Colonic mucosa (tissue), 4 donors: ENCODE data around the gene SLC38A11. TPM values are rescaled to one million over a fixed set of nuclear protein-coding genes. Genes with fewer than 3 reads are reported as not detected.
"Not testable (repeated sequence)": the region's sequence is repeated elsewhere in the genome, so short reads cannot be mapped to it uniquely, and the experiment has no call there.

Experiments
- DNase-seq: peaks from one replicate; pipeline ENCODE4 v3.0.0-alpha.2; 2020
- H3K27ac ChIP-seq: fragments of 200-600 bp; one replicate; pipeline ENCODE4 v1.8.0; 2021
- H3K27me3 ChIP-seq: fragments of 200-600 bp; one replicate; pipeline ENCODE4 v1.8.0; 2021
- H3K36me3 ChIP-seq: fragments of 200-600 bp; one replicate; pipeline ENCODE4 v1.8.0; 2021
- H3K4me1 ChIP-seq: fragments of 200-600 bp; one replicate; pipeline ENCODE4 v1.8.0; 2021; ENCODE audit warnings: mild to moderate bottlenecking
- H3K4me3 ChIP-seq: fragments of 200-600 bp; one replicate; pipeline ENCODE4 v1.8.0; 2021
- H3K9ac ChIP-seq, 2 donors: one replicate each; pipeline ENCODE4 v1.7.0; 2013; ENCODE audit warnings: control low read depth in 2 of 2, low read depth in 2 of 2, low read length in 2 of 2
- H3K9me3 ChIP-seq: fragments of 200-600 bp; one replicate; pipeline ENCODE4 v1.8.0; 2021
- CTCF ChIP-seq: fragments of 200-600 bp; IDR thresholded peaks from one replicate; pipeline ENCODE4 v1.8.0; 2022; ENCODE audit warnings: antibody characterized with exemption, mild to moderate bottlenecking
- intact Hi-C: fragments of 100-400 bp; cut with DNase I; formaldehyde crosslinking; loops from one replicate; pipeline ENCODE4 v1.14.1; 2022
- total RNA-seq, 2 donors: library from RNA; stranded (reverse); fragmentation: NEBNext Ultra II Directional in 1 of 2; extraction: Animal tissue kit (Norgen Biotek cat#: 25700) in 1 of 2; gene quantifications; one replicate each; pipeline ENCODE4 v1.2.1, GENCODE V29; 2021
- donor health status: healthy.
- donor health status: DM: no; HTN: no; CAD: no.
- donor health status: DM: no; HTN: no; CAD: no.

SLC38A11 gene
- total RNA-seq, 2 donors from 2014 or later, result 1.5 to 3.0 TPM

GRCh38 chr2:164992818-164993217 lies 37.5 kb upstream of the SLC38A11 start:
- intact Hi-C loops, result loop anchor here (10.0 kb wide), 1 partner anchor 302 kb away; no protein-coding TSS in a partner anchor
- no peaks in the 10 kb centered on the region for H3K27me3 ChIP-seq
- H3K9me3 ChIP-seq, result no peaks in the 10 kb centered on the region
- no peaks in the 10 kb centered on the region for H3K4me1 ChIP-seq
- DNase-seq, result peak; percentile 55
- no peak overlapping the region for H3K4me3 ChIP-seq
- no peak overlapping the region for H3K27ac ChIP-seq
- H3K36me3 ChIP-seq, result no peaks in the 10 kb centered on the region
- no peak overlapping the region for H3K9ac ChIP-seq
- TF ChIP-seq CTCF, result peak; percentile 59

GRCh38 chr2:164992093-164992454 lies 36.7 kb upstream of the SLC38A11 start:
- H3K36me3 ChIP-seq, DNase-seq, H3K4me1 ChIP-seq, H3K9me3 ChIP-seq, H3K27ac ChIP-seq, H3K9ac ChIP-seq, H3K27me3 ChIP-seq, H3K4me3 ChIP-seq: not testable (repeated sequence)
- intact Hi-C loops, result loop anchor here (10.0 kb wide), 1 partner anchor 303 kb away; no protein-coding TSS in a partner anchor

- not testable (repeated sequence) for DNase-seq, H3K27me3 ChIP-seq, H3K36me3 ChIP-seq, H3K27ac ChIP-seq, H3K9me3 ChIP-seq, H3K4me1 ChIP-seq, H3K4me3 ChIP-seq, H3K9ac ChIP-seq
- intact Hi-C loops, result loop anchor here (10.0 kb wide), 1 partner anchor 303 kb away; no protein-coding TSS in a partner anchor
These were observed 36.2 kb upstream of the SLC38A11 start for GRCh38 chr2:164991361-164992092.

- not testable (repeated sequence) for DNase-seq, H3K4me3 ChIP-seq, H3K9me3 ChIP-seq, H3K36me3 ChIP-seq, H3K27ac ChIP-seq, H3K4me1 ChIP-seq, H3K9ac ChIP-seq, H3K27me3 ChIP-seq
- intact Hi-C loops, result loop anchor here (10.0 kb wide), 1 partner anchor 304 kb away; no protein-coding TSS in a partner anchor
These were observed 35.6 kb upstream of the SLC38A11 start for GRCh38 chr2:164990953-164991352.

GRCh38 chr2:164988805-164989204 lies 33.5 kb upstream of the SLC38A11 start:
- H3K9me3 ChIP-seq, H3K36me3 ChIP-seq, H3K4me1 ChIP-seq, DNase-seq, H3K27me3 ChIP-seq, H3K27ac ChIP-seq, H3K4me3 ChIP-seq, intact Hi-C loops, H3K9ac ChIP-seq: not testable (repeated sequence)

- H3K27me3 ChIP-seq, DNase-seq, H3K4me3 ChIP-seq, H3K9me3 ChIP-seq, H3K4me1 ChIP-seq, H3K36me3 ChIP-seq, H3K9ac ChIP-seq, intact Hi-C loops, H3K27ac ChIP-seq: not testable (repeated sequence)
These were observed 30.7 kb upstream of the SLC38A11 start for GRCh38 chr2:164986027-164986426.

- Histone ChIP-seq H3K27me3 (no peaks in the 10 kb centered on the region), H3K9me3 (no peaks in the 10 kb centered on the region), H3K27ac (no peak overlapping the region), H3K4me1 (no peaks in the 10 kb centered on the region), H3K4me3 (no peak overlapping the region), H3K36me3 (no peaks in the 10 kb centered on the region), H3K9ac (no peak overlapping the region)
- DNase-seq, result no peak
- no peak for TF ChIP-seq CTCF
- intact Hi-C loops, result no loop called here
These were observed 29.1 kb upstream of the SLC38A11 start for GRCh38 chr2:164984428-164984827.

- no peak overlapping the region for H3K27ac ChIP-seq
These were observed 26.1 kb upstream of the SLC38A11 start for GRCh38 chr2:164981217-164981990.

GRCh38 chr2:164980688-164981087 lies 25.4 kb upstream of the SLC38A11 start:
- intact Hi-C loops, H3K36me3 ChIP-seq, H3K27ac ChIP-seq, H3K9me3 ChIP-seq, H3K9ac ChIP-seq, DNase-seq, H3K4me1 ChIP-seq, H3K4me3 ChIP-seq, H3K27me3 ChIP-seq: not testable (repeated sequence)

More at GRCh38 chr2:164981217-164981990, 26.1 kb upstream of the SLC38A11 start:
- Histone ChIP-seq H3K4me1 (no peaks in the 10 kb centered on the region), H3K36me3 (no peaks in the 10 kb centered on the region), H3K27me3 (no peaks in the 10 kb centered on the region), H3K9ac (no peak overlapping the region), H3K4me3 (no peak overlapping the region), H3K9me3 (no peaks in the 10 kb centered on the region)
- intact Hi-C loops, result no loop called here
- no peak for TF ChIP-seq CTCF
- no peak for DNase-seq
